ENCODE data around the gene CUX1.

- no peak for TF ChIP-seq CTCF (conservative IDR thresholded peaks at IDR 0.05 in 1 of 2, IDR thresholded peaks at IDR 0.05 in 1 of 2; ENCODE audit: low read depth in 1 of 2, low read length in 2 of 2)
- TF ChIP-seq EZH2 (IDR thresholded peaks at IDR 0.05; ENCODE audit: low read length, missing control alignments): no peak
Observed at GRCh38 chr7:102096706-102097427, 279.4 kb downstream of the CUX1 start.

Measured in fibroblast of lung (primary cell).